Stimulated activated naive CD8-positive, alpha-beta T cell treated with anti-CD3 and anti-CD28 coated beads, Interleukin-15, amount 100 ng/mL, for 72 hours (primary cell): ENCODE measurements around the gene BMX.

Experiments used
- ATAC-seq: fragments of 150-1000 bp; cut with Tn5 transposase; 2 replicates; pipeline ENCODE4 v1.10.0; 2021; ENCODE audit warnings: mild to moderate bottlenecking, moderate library complexity
- DNase-seq, 2 donors: peaks; one replicate each; pipeline ENCODE4 v3.0.0; 2021 to 2022
- H3K27ac Mint-ChIP-seq, 2 donors: one replicate each; pipeline ENCODE4 v1.8.0; 2022; ENCODE audit warnings: mild to moderate bottlenecking in 2 of 2, mixed read lengths in 2 of 2, moderate library complexity in 2 of 2
- H3K27me3 Mint-ChIP-seq: one replicate; pipeline ENCODE4 v1.8.0; 2022; ENCODE audit warnings: mixed read lengths
- H3K4me1 Mint-ChIP-seq: one replicate; pipeline ENCODE4 v1.8.0; 2022; ENCODE audit warnings: mild to moderate bottlenecking, mixed read lengths
- H3K4me3 Mint-ChIP-seq, 2 donors: one replicate each; pipeline ENCODE4 v1.8.0; 2022; ENCODE audit warnings: mild to moderate bottlenecking in 2 of 2, mixed read lengths in 2 of 2, moderate library complexity in 1 of 2
- H3K9me3 Mint-ChIP-seq, 2 donors: one replicate each; pipeline ENCODE4 v1.8.0; 2022; ENCODE audit warnings: mixed read lengths in 2 of 2

Gene BMX

DNA sequence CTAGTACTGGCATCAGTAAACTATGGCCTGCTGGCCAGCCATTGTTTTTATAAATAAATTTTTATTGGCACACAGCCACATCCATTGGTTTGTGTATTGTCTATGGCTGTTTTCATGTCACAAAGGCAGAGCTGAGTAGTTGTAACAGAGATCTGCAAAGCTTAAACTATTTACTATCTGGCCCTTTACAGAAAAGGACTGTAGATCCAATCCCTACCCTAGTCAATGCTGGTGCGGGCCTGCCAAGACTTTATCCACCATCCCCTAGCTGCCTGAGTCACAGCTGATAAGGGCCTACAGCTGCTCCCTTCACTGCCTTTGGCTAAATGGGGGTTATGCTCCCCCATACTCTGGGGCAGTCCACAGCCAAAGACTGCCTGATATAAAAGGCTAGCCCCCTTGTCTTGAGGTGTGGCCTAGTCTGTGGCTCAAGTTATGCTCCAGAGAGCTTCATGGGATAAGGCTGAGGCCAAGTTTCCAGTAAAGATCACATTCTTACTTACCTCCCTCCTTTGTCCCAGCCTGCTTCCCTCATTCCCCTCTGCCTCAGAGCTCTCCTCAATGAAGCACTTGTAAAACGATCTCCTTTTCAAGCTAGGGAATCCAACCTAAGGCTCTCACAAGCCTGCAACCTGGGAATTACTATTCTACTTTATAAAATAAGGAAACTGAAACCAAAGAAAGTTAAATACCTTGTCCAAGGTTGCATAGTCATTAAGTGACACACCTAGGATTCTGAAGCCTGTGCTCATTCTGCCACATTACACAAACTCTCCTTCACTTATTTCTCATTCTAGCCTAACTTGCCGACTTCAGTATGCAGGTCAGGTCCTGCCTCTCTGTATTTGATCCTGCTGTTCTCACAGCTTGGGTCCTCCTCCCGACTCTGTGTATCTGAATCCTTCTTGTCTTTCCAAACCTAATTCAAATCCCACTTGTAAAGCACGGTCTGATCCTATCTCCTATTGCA is 79.5 kb downstream of the BMX start:
- DNase-seq: no peak

DNA sequence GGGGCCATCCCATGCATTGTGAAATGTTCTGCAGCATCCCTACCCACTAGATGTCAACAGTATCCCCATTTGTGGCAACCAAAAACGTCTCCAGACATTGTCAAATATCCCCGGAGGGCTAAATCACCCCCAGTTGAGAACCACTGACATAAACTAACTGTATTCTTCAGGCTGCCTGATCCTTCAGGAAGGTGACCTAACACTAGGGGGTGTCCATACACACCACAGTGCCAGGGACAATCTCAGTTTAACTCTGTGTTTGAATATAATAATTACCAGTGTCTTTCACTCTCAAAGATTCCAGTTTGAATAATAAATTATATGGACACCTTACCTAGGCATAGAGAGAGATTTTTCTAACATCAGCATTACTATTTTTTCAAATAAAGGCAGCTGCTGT is 93.8 kb downstream of the BMX start:
- Mint-ChIP-seq H3K9me3 (no peaks in the 10 kb centered on the region), H3K27me3 (peaks cover 2% of the 10 kb centered on the region), H3K4me1 (no peaks in the 10 kb centered on the region), H3K27ac (no peak overlapping the region), H3K4me3 (no peak overlapping the region)
- ATAC-seq (no peak), DNase-seq (no peak)

More for the DNA sequence above, 79.5 kb downstream of the BMX start:
- Mint-ChIP-seq H3K27ac (no peak overlapping the region), H3K9me3 (no peaks in the 10 kb centered on the region), H3K27me3 (peaks cover 8% of the 10 kb centered on the region), H3K4me1 (no peaks in the 10 kb centered on the region), H3K4me3 (no peak overlapping the region)
- ATAC-seq: no peak

DNA sequence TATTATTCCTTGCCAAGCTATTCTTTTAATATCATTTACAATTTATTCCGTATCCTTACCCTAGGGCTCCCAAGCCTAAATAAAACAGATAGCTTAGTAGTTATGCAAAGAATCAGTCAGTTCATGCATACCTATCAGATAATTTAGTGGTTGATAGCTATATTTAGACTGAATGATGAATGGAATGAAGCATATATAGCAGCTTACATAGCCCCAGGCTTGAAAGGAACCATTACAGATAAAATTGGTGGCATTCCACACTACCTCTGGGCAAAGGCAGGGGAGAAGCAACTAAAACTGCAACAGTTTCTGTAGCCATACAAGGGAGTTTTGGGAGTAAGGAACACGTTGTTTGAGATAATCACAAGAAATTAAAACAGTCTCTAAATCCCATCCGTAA is 97.4 kb downstream of the BMX start:
- ATAC-seq (no peak), DNase-seq (no peak)
- H3K9me3 Mint-ChIP-seq: no peaks in the 10 kb centered on the region
- H3K4me3 Mint-ChIP-seq: no peak overlapping the region
- peaks cover 7% of the 10 kb centered on the region for H3K27me3 Mint-ChIP-seq
- H3K4me1 Mint-ChIP-seq: no peaks in the 10 kb centered on the region
- no peak overlapping the region for H3K27ac Mint-ChIP-seq

DNA sequence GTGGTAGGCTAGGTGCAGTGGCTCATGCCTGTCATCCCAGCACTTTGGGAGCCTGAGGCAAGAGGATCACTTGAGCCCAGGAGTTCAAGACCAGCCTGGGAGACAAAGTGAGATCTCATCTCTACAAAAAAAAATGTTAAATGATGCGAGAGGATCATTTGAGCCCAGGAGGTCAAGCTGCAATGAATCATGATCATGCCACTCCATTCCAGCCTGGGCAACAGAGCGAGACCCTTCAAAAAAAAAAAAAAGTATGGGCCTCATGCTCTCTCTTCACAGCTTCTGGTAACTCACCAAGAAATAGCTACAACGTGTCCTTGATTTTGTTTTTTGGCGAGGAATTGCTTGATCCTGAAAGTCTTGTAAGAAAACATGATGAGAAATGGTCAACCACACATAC is 98.9 kb downstream of the BMX start:
- no peak overlapping the region for H3K27ac Mint-ChIP-seq
- H3K9me3 Mint-ChIP-seq: no peaks in the 10 kb centered on the region
- no peaks in the 10 kb centered on the region for H3K4me1 Mint-ChIP-seq
- no peak overlapping the region for H3K4me3 Mint-ChIP-seq
- DNase-seq (no peak), ATAC-seq (no peak)
- peaks cover 7% of the 10 kb centered on the region for H3K27me3 Mint-ChIP-seq

DNA sequence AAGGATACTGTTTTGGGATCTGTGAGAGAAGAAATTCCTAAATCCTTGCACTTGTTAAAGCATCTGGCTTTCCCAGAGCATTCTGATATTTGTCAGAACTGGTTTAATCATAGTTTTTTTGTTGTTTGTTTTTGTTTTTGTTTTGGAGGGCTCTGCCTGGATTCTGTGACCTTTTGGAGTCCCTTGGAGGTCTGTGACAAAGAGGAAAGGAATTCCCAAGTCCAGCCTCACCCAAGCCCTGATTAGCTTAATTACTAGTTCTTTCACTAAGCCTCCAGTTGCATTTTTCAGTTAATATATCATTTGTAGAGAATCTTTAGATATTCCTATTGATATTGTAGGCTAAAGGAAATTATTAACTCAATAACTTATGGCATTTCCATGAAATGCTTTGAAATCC is 99.4 kb downstream of the BMX start:
- Mint-ChIP-seq H3K27ac (no peak overlapping the region), H3K4me3 (no peak overlapping the region), H3K4me1 (no peaks in the 10 kb centered on the region), H3K9me3 (no peaks in the 10 kb centered on the region), H3K27me3 (peaks cover 7% of the 10 kb centered on the region)
- DNase-seq (no peak), ATAC-seq (no peak)

DNA sequence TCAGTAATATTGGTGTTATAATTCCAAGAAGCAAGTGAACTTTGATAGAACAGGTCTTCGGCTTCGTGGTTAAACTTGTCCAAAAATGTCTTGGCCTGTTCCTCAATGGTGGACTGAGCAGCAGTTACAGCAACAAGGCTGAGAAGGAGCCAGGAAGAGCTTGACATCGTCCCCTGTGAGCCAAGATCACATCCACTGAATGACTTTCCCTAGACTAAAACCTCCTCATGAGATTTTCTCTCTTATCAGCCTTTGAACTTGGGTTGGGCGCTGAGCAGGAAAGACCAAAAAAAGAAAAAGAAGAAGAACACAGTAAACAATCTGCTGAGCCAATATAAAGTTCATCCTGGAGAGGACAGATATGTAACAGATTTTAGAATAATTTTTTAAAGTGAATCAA is 100.1 kb downstream of the BMX start, which contains the start of gene ACE2:
TSS of gene ACE2 (minus strand) at position 216 of the 400 bp plus-strand sequence. CDS start at position 167, 49 bp downstream.
- Mint-ChIP-seq H3K27me3 (peaks cover 7% of the 10 kb centered on the region), H3K4me1 (no peaks in the 10 kb centered on the region), H3K27ac (no peak within 1 kb of the TSS), H3K9me3 (no peaks in the 10 kb centered on the region), H3K4me3 (no peak within 1 kb of the TSS)
- DNase-seq: no peak
- no peak for ATAC-seq

DNA sequence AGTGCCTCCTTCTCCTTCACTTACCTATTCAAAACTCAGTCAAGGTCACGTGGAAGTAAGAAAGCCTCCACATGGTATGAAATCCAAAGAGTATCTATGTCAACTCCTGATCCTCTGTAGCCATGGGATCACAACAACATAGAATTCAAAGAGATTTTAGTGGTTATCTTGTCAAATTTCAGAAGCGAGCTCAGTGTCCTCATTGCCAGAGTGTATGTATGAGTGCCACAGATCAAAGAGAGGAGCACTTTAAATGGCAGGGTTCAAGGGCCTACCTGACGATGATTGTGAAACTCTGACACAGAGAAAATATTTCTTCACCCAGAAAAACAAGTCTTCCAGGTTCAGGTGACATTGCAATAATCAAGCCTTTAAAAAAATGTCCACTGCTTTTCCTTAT is 101.3 kb downstream of the BMX start:
- no peak for DNase-seq
- no peaks in the 10 kb centered on the region for H3K4me1 Mint-ChIP-seq
- H3K27ac Mint-ChIP-seq: no peak overlapping the region
- peaks cover 7% of the 10 kb centered on the region for H3K27me3 Mint-ChIP-seq
- no peak overlapping the region for H3K4me3 Mint-ChIP-seq
- no peak for ATAC-seq
- H3K9me3 Mint-ChIP-seq: no peaks in the 10 kb centered on the region

DNA sequence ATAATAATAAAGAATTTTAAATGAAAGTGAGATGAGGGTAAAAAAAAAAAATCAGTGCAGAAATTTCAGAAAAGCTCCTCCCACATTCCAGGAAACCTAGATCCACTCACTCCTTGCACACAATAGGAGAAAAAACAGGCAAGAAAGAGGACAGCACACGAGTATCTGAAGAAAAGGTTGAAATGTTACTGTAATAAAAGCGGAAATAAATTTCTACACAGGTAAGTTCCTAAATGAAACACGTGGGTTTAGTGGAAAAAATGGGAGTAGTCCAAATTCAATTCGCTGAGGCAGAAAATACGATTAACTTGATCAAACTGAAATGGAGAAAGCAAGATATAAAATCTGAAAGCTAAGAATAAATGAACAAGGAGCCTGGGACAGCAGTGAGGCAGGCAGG is 102.2 kb downstream of the BMX start:
- Mint-ChIP-seq H3K27ac (no peak overlapping the region), H3K27me3 (peaks cover 7% of the 10 kb centered on the region), H3K4me1 (no peaks in the 10 kb centered on the region), H3K9me3 (no peaks in the 10 kb centered on the region), H3K4me3 (no peak overlapping the region)
- DNase-seq (no peak), ATAC-seq (no peak)

DNA sequence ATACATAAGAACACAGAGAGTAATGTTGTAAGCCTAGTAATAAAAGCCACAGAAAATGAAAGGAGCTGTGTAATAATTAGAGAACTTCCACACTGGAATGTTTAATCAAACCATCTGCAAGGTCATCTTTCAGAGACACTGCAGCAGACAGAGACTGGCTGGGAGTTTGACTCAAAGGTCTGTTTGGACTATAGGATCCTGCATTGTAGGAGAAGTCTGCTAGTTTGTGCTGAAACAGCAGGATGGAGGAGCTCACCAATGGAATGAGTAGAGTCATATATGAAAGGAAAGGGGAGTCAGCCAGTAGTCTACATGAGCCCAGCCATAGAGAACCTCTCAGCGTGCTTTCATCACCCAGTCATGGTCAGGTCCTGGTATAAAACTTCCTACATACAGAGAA is 104.6 kb downstream of the BMX start:
- no peak overlapping the region for H3K4me3 Mint-ChIP-seq
- ATAC-seq: no peak
- peaks cover 7% of the 10 kb centered on the region for H3K27me3 Mint-ChIP-seq
- no peak overlapping the region for H3K27ac Mint-ChIP-seq
- no peaks in the 10 kb centered on the region for H3K4me1 Mint-ChIP-seq
- no peak for DNase-seq
- no peaks in the 10 kb centered on the region for H3K9me3 Mint-ChIP-seq
